Measurements from ENCODE around the gene XXYLT1.

The XXYLT1 gene

DNA sequence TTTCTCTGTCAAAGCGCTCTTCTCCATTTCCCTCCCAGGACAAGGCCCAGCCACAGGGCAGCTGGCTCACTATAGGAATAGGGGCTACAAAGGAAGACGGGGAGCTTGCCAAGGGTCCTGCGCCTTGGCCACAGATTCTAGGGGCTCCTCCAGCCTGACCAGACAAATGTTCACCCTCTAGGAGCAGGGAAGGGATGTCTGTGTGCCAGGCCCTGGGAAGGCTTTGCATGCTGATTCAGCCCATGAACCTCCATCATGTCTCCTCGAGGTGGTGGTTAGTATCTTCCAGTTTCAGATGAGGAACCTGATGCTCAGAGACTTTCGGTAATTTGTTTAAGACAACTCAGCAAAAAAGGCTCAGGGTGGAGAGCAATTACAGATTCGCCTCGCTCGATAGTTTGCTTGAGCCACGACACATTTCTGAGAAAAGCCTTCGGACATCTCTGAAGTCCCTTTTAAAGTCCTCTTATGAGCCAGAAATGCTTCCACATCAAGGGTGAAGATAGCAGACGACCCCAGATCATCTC, 110.0 kb downstream of the XXYLT1 start:
- Histone ChIP-seq H4K20me1 (ENCODE audit: control insufficient read depth, insufficient read depth, low read depth, low read length) (no peaks in the 10 kb centered on the region), H3K4me1 (ENCODE audit: control insufficient read depth, low read length) (peaks cover 79% of the 10 kb centered on the region), H3K36me3 (ENCODE audit: control insufficient read depth, low read length) (peaks cover 4% of the 10 kb centered on the region; the same call in 1 of the 2 replicates)

DNA sequence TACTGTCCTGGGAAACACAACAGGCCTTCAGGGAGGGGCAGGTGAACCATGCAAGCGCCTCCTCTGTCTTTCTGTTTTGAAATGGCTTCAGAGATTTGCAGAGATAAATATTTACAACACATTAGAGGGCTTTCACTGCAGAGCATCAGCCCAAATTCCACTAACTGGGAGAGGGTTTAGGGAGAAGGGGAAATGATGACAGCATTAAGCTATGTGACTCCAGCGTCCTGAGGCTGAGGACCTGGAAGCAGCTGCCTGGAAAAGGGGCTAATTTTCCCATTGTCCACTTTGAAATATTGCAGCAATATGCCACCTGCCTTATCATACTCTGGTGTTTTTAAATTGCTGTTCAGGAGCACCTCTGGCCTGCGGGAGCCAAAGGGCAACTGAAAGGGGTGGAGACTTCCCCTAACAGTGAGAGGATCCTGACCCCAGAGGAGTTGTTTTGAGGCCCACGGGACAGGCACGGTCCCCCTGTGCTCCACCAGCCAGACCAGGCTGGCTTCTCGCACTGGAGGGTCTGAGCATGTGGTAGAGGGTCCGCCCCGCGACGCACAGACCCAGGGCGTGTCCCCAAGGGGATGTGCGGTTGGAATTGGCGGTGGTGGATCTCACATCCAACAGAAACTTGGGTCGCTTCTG, 110.6 kb downstream of the XXYLT1 start:
- H3K9me2 ChIP-seq (replicated peaks; ENCODE audit: control insufficient read depth, low read length): no peaks in the 10 kb centered on the region
- H3K36me3 ChIP-seq (ENCODE audit: control insufficient read depth, low read length): peaks cover 9% of the 10 kb centered on the region
- no peaks in the 10 kb centered on the region for H3K9me3 ChIP-seq (ENCODE audit: control insufficient read depth, insufficient read depth, low read length)
- peaks cover 24% of the 10 kb centered on the region for H3F3A ChIP-seq (ENCODE audit: control insufficient read depth, insufficient read depth)
- H3K79me2 ChIP-seq (ENCODE audit: control insufficient read depth, low read length): peaks cover 25% of the 10 kb centered on the region
- peak overlapping the region; percentile 60 for H3K27ac ChIP-seq (ENCODE audit: low read depth, low read length)
- no peaks in the 10 kb centered on the region for H4K20me1 ChIP-seq (ENCODE audit: control insufficient read depth, insufficient read depth, low read depth, low read length)
- H3K4me3 ChIP-seq (ENCODE audit: low read length): peak overlapping the region; percentile 25
- peak overlapping the region; percentile 58 for H3K4me2 ChIP-seq (ENCODE audit: low read length)
- peaks cover 84% of the 10 kb centered on the region for H3K4me1 ChIP-seq (ENCODE audit: control insufficient read depth, low read length)
- TF ChIP-seq, protein P1, sequence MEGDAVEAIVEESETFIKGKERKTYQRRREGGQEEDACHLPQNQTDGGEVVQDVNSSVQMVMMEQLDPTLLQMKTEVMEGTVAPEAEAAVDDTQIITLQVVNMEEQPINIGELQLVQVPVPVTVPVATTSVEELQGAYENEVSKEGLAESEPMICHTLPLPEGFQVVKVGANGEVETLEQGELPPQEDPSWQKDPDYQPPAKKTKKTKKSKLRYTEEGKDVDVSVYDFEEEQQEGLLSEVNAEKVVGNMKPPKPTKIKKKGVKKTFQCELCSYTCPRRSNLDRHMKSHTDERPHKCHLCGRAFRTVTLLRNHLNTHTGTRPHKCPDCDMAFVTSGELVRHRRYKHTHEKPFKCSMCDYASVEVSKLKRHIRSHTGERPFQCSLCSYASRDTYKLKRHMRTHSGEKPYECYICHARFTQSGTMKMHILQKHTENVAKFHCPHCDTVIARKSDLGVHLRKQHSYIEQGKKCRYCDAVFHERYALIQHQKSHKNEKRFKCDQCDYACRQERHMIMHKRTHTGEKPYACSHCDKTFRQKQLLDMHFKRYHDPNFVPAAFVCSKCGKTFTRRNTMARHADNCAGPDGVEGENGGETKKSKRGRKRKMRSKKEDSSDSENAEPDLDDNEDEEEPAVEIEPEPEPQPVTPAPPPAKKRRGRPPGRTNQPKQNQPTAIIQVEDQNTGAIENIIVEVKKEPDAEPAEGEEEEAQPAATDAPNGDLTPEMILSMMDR (IDR thresholded peaks at IDR 0.05; ENCODE audit: low read depth, low read length, poor library complexity, severe bottlenecking): no peak
- no peak for TF ChIP-seq EZH2phosphoT487 (IDR thresholded peaks at IDR 0.05; ENCODE audit: borderline replicate concordance, low read length)
- no peaks in the 10 kb centered on the region for H3K27me3 ChIP-seq (ENCODE audit: control insufficient read depth, low read length)

More for the DNA sequence above, 110.0 kb downstream of the XXYLT1 start:
- H3K9me3 ChIP-seq (ENCODE audit: control insufficient read depth, insufficient read depth, low read length): no peaks in the 10 kb centered on the region
- peak overlapping the region; percentile 58 for H3K4me2 ChIP-seq (ENCODE audit: low read length)
- TF ChIP-seq, protein P1 (IDR thresholded peaks at IDR 0.05; ENCODE audit: low read depth, low read length, poor library complexity, severe bottlenecking): no peak
- no peak for TF ChIP-seq EZH2phosphoT487 (IDR thresholded peaks at IDR 0.05; ENCODE audit: borderline replicate concordance, low read length)
- no peaks in the 10 kb centered on the region for H3K27me3 ChIP-seq (ENCODE audit: control insufficient read depth, low read length)
- peak overlapping the region; percentile 39; the same call in 1 of the 2 replicates for H3K27ac ChIP-seq (ENCODE audit: low read depth, low read length)
- H3K4me3 ChIP-seq (ENCODE audit: low read length): peak overlapping the region; percentile 25; the same call in 1 of the 2 replicates
- H3K79me2 ChIP-seq (ENCODE audit: control insufficient read depth, low read length): peaks cover 25% of the 10 kb centered on the region
- H3F3A ChIP-seq (ENCODE audit: control insufficient read depth, insufficient read depth): peaks cover 18% of the 10 kb centered on the region
- no peaks in the 10 kb centered on the region for H3K9me2 ChIP-seq (replicated peaks; ENCODE audit: control insufficient read depth, low read length)

GRCh38 chr3:195159814-195160165, 111.2 kb downstream of the XXYLT1 start:
- peak overlapping the region; percentile 25 for H3K4me3 ChIP-seq (ENCODE audit: low read length)
- peak overlapping the region; percentile 58 for H3K4me2 ChIP-seq (ENCODE audit: low read length)
- H3K27me3 ChIP-seq (ENCODE audit: control insufficient read depth, low read length): no peaks in the 10 kb centered on the region
- peaks cover 90% of the 10 kb centered on the region for H3K4me1 ChIP-seq (ENCODE audit: control insufficient read depth, low read length)
- no peaks in the 10 kb centered on the region for H3K9me3 ChIP-seq (ENCODE audit: control insufficient read depth, insufficient read depth, low read length)
- H3F3A ChIP-seq (ENCODE audit: control insufficient read depth, insufficient read depth): peaks cover 28% of the 10 kb centered on the region
- peaks cover 25% of the 10 kb centered on the region for H3K79me2 ChIP-seq (ENCODE audit: control insufficient read depth, low read length)
- peak overlapping the region; percentile 60 for H3K27ac ChIP-seq (ENCODE audit: low read depth, low read length)
- no peaks in the 10 kb centered on the region for H4K20me1 ChIP-seq (ENCODE audit: control insufficient read depth, insufficient read depth, low read depth, low read length)
- no peaks in the 10 kb centered on the region for H3K9me2 ChIP-seq (replicated peaks; ENCODE audit: control insufficient read depth, low read length)
- TF ChIP-seq EZH2phosphoT487 (IDR thresholded peaks at IDR 0.05; ENCODE audit: borderline replicate concordance, low read length): no peak
- TF ChIP-seq, protein P1 (IDR thresholded peaks at IDR 0.05; ENCODE audit: low read depth, low read length, poor library complexity, severe bottlenecking): no peak
- peaks cover 10% of the 10 kb centered on the region for H3K36me3 ChIP-seq (ENCODE audit: control insufficient read depth, low read length)

Data from DOHH2 (cell line).